Suprapubic skin (tissue), 3 donors: ENCODE results near the gene EXOSC10.

Experiments
- CTCF ChIP-seq, 2 donors: fragments of 200-600 bp in 1 of 2; fragments of 450-650 bp in 1 of 2; sonication (generic) in 1 of 2; IDR thresholded peaks; one replicate each; pipeline ENCODE4 v1.5.1; 2016 to 2019; ENCODE audit warnings: antibody characterized with exemption in 2 of 2, mild to moderate bottlenecking in 1 of 2, moderate library complexity in 1 of 2
- POLR2A ChIP-seq, 2 donors: fragments of 450-650 bp; IDR thresholded peaks; one replicate each; pipeline ENCODE4 v1.6.1; 2017; ENCODE audit warnings: antibody characterized with exemption in 2 of 2, mild to moderate bottlenecking in 2 of 2, moderate library complexity in 2 of 2

- no peak for TF ChIP-seq POLR2A (IDR thresholded peaks at IDR 0.05)
- TF ChIP-seq CTCF (IDR thresholded peaks at IDR 0.05), result no peak
Observed at GRCh38 chr1:11058595-11059154, 41.0 kb downstream of the EXOSC10 start.
